ENCODE data around the gene MIS18BP1.

The MIS18BP1 gene

DNA sequence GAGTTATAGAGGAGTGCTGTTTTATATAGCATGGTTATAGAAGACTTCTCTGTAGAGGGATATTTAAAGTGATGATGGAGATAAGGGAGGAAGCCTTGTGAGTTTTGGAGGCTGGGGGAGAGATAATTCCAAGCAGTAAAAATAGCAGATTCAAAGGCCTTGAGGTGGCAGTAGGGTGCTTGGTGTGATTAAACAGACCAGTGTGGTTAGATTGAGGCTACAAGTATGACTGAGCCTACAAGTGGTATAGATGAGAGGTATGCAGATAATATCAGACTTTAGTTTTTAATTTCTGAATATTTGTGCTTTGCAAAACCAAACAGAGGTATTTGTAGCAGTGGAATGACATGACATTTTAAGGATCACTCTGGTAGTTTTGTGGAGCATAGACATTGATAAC, 96.9 kb downstream of the MIS18BP1 start:
- Histone ChIP-seq H3K4me3 (ENCODE audit: low read length) (no peak overlapping the region), H3K9me3 (ENCODE audit: insufficient read depth, low read length) (no peaks in the 10 kb centered on the region), H3K9ac (ENCODE audit: low read length) (no peak overlapping the region), H3K4me2 (ENCODE audit: low read length) (no peak overlapping the region), H3K79me2 (ENCODE audit: low read length) (no peaks in the 10 kb centered on the region), H3K4me1 (ENCODE audit: low read length) (no peaks in the 10 kb centered on the region), H3K36me3 (replicated peaks; ENCODE audit: low read depth, low read length) (no peaks in the 10 kb centered on the region), H4K20me1 (ENCODE audit: insufficient read depth, low read length) (no peaks in the 10 kb centered on the region), H3K27ac (ENCODE audit: low read length) (no peak overlapping the region), H2AFZ (ENCODE audit: low read depth, low read length) (no peak overlapping the region), H3K27me3 (ENCODE audit: low read depth, low read length) (no peaks in the 10 kb centered on the region)
- TF ChIP-seq, protein P1, sequence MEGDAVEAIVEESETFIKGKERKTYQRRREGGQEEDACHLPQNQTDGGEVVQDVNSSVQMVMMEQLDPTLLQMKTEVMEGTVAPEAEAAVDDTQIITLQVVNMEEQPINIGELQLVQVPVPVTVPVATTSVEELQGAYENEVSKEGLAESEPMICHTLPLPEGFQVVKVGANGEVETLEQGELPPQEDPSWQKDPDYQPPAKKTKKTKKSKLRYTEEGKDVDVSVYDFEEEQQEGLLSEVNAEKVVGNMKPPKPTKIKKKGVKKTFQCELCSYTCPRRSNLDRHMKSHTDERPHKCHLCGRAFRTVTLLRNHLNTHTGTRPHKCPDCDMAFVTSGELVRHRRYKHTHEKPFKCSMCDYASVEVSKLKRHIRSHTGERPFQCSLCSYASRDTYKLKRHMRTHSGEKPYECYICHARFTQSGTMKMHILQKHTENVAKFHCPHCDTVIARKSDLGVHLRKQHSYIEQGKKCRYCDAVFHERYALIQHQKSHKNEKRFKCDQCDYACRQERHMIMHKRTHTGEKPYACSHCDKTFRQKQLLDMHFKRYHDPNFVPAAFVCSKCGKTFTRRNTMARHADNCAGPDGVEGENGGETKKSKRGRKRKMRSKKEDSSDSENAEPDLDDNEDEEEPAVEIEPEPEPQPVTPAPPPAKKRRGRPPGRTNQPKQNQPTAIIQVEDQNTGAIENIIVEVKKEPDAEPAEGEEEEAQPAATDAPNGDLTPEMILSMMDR (IDR thresholded peaks at IDR 0.05; ENCODE audit: low read depth, low read length), result no peak
- TF ChIP-seq EZH2phosphoT487 (IDR thresholded peaks at IDR 0.05; ENCODE audit: low read depth), result no peak
